GM23338 (cell line): ENCODE measurements around the gene PDE4B. TPM values are rescaled to one million over a fixed set of nuclear protein-coding genes. Genes with fewer than 3 reads are reported as not detected.

ENCODE experiments used
- ATAC-seq: fragments of 200-7000 bp; cut with Tn5 transposase; 3 replicates; pipeline ENCODE4 v1.9.1; 2020
- DNase-seq: peaks from one replicate; pipeline ENCODE4 v3.0.0-alpha.2; 2015; ENCODE audit warnings: low spot score
- H2AFZ ChIP-seq: fragments of 200-600 bp; sonication (generic); 2 replicates; pipeline ENCODE4 v1.8.0; 2016; ENCODE audit warnings: antibody characterized with exemption, mild to moderate bottlenecking, moderate library complexity
- H3F3A ChIP-seq: fragments of 200-600 bp; sonication (generic); replicated peaks from 2 replicates; pipeline ENCODE4 v1.8.0; 2017; ENCODE audit warnings: antibody characterized with exemption, mixed run types, low read depth
- H3K27ac ChIP-seq: fragments of 200-600 bp; sonication (generic); 2 replicates; pipeline ENCODE4 v1.6.1; 2016; ENCODE audit warnings: low read depth
- H3K27me3 ChIP-seq: fragments of 200-600 bp; sonication (generic); 2 replicates; pipeline ENCODE4 v1.8.0; 2016; ENCODE audit warnings: mild to moderate bottlenecking, mixed run types, moderate library complexity; ENCODE audit not compliant: insufficient read depth
- H3K36me3 ChIP-seq: fragments of 200-600 bp; sonication (generic); 2 replicates; pipeline ENCODE4 v1.8.0; 2016; ENCODE audit warnings: mild to moderate bottlenecking; ENCODE audit not compliant: insufficient read depth
- H3K4me1 ChIP-seq: fragments of 200-600 bp; sonication (generic); 2 replicates; pipeline ENCODE4 v1.8.0; 2016; ENCODE audit warnings: mild to moderate bottlenecking, moderate library complexity; ENCODE audit not compliant: insufficient read depth
- H3K4me2 ChIP-seq: fragments of 200-600 bp; sonication (generic); 2 replicates; pipeline ENCODE4 v1.7.1; 2017; ENCODE audit warnings: mixed run types
- H3K4me3 ChIP-seq: fragments of 200-600 bp; sonication (generic); 2 replicates; pipeline ENCODE4 v1.6.1; 2016; ENCODE audit warnings: mixed run types
- H3K79me2 ChIP-seq: fragments of 200-600 bp; sonication (generic); replicated peaks from 2 replicates; pipeline ENCODE4 v1.8.0; 2017; ENCODE audit warnings: mild to moderate bottlenecking; ENCODE audit not compliant: insufficient read depth
- H3K9me2 ChIP-seq: fragments of 200-600 bp; sonication (generic); 2 replicates; pipeline ENCODE4 v1.8.0; 2017; ENCODE audit not compliant: insufficient read depth
- H4K20me1 ChIP-seq: fragments of 200-600 bp; sonication (generic); replicated peaks from 2 replicates; pipeline ENCODE4 v1.8.0; 2017; ENCODE audit warnings: mild to moderate bottlenecking; ENCODE audit not compliant: insufficient read depth
- H3K27ac Mint-ChIP-seq: 2 replicates; pipeline ENCODE4 v1.8.0; 2020; ENCODE audit warnings: inconsistent platforms, mild to moderate bottlenecking, moderate library complexity, mixed read lengths
- H3K27me3 Mint-ChIP-seq: 3 replicates; pipeline ENCODE4 v1.8.0; 2022; ENCODE audit warnings: low read depth, mild to moderate bottlenecking, moderate library complexity, mixed read lengths, inconsistent platforms; ENCODE audit not compliant: insufficient read depth, poor library complexity
- H3K36me3 Mint-ChIP-seq: 3 replicates; pipeline ENCODE4 v1.8.0; 2021; ENCODE audit warnings: low read depth, mild to moderate bottlenecking, inconsistent platforms, moderate library complexity, mixed read lengths
- H3K4me1 Mint-ChIP-seq: 3 replicates; pipeline ENCODE4 v1.8.0; 2020; ENCODE audit warnings: mild to moderate bottlenecking, inconsistent platforms, mixed read lengths
- H3K4me3 Mint-ChIP-seq: 3 replicates; pipeline ENCODE4 v1.8.0; 2021; ENCODE audit warnings: moderate library complexity, mild to moderate bottlenecking, inconsistent platforms, mixed read lengths
- H3K9me3 Mint-ChIP-seq: 3 replicates; pipeline ENCODE4 v1.8.0; 2020; ENCODE audit warnings: moderate library complexity, mild to moderate bottlenecking, inconsistent platforms, mixed read lengths
- EZH2 ChIP-seq: fragments of 200-600 bp; sonication (generic); IDR thresholded peaks from one replicate; pipeline ENCODE4 v1.8.0; 2017; ENCODE audit warnings: antibody characterized with exemption, mild to moderate bottlenecking, low read depth; ENCODE audit not compliant: unreplicated experiment
- EZH2phosphoT487 ChIP-seq: fragments of 200-600 bp; sonication (generic); IDR thresholded peaks from one replicate; pipeline ENCODE4 v1.8.1; 2018; ENCODE audit warnings: antibody characterized with exemption; ENCODE audit not compliant: unreplicated experiment
- STAT1 ChIP-seq: IDR thresholded peaks from one replicate; pipeline ENCODE4 v1.6.1; 2016; ENCODE audit warnings: antibody characterized with exemption; ENCODE audit not compliant: unreplicated experiment
- ZNF114 ChIP-seq: fragments of 250-450 bp; sonication (Bioruptor Pico); IDR thresholded peaks from 2 replicates; pipeline ENCODE4 v1.5.0; 2020; ENCODE audit warnings: mild to moderate bottlenecking, moderate library complexity
- ZNF331 ChIP-seq: fragments of 250-450 bp; sonication (Bioruptor Pico); IDR thresholded peaks from 2 replicates; pipeline ENCODE4 v1.5.0; 2020; ENCODE audit warnings: low read depth, mild to moderate bottlenecking, moderate library complexity
- polyA plus RNA-seq: library from polyadenylated mRNA; unstranded; fragments of >200 nt; fragmentation: Nextera tagmentation; extraction: Ambion mirVana; gene quantifications from 2 replicates; pipeline ENCODE4 v1.2.1, GENCODE V29; 2016
- total RNA-seq: library from RNA; depleted of rRNA; stranded (reverse); fragments of >200 nt; shearing (Covaris generic); gene quantifications from 2 replicates; pipeline ENCODE4 v1.2.3, GENCODE V29; 2014
- TF ChIP-seq, protein P1 (sequence below): IDR thresholded peaks from 2 replicates; pipeline ENCODE4 v1.6.1; 2016; ENCODE audit warnings: antibody characterized with exemption
- TF ChIP-seq, protein P2 (sequence below): IDR thresholded peaks from one replicate; pipeline ENCODE4 v1.6.1; 2018; ENCODE audit warnings: antibody characterized with exemption; ENCODE audit not compliant: unreplicated experiment
- TF ChIP-seq, protein P3 (sequence below), 2 experiments: fragments of 200-600 bp in 1 of 2; sonication (generic) in 1 of 2; conservative IDR thresholded peaks; 2 replicates each; pipeline versions ENCODE4 v1.5.1 to v1.6.1; 2016 to 2017; ENCODE audit warnings: antibody characterized with exemption in 2 of 2, low read depth in 2 of 2, mild to moderate bottlenecking in 2 of 2, moderate library complexity in 1 of 2

PDE4B gene
- total and polyA plus RNA-seq, 2 experiments from 2014 or later: 14.0 to 25.6 TPM

DNA sequence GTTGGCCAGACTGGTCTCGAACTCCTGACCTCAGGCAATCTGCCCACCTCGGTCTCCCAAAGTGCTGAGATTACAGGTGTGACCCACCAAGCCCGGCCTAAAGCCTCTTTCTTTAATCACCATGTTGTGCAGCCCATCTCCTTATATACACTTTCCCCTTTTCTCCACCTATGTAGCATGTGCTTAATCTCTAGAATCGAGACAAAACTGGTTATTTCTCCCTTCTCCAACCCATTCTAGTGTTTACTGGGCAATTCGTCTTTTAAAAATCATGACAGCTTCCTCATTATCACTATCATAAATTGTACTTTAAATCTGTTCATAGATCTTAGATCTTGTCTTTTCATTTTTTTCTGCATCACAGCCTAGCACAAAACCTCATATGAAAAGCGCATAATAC, 285.7 kb downstream of the PDE4B start (continued):
- TF ChIP-seq, protein P1, sequence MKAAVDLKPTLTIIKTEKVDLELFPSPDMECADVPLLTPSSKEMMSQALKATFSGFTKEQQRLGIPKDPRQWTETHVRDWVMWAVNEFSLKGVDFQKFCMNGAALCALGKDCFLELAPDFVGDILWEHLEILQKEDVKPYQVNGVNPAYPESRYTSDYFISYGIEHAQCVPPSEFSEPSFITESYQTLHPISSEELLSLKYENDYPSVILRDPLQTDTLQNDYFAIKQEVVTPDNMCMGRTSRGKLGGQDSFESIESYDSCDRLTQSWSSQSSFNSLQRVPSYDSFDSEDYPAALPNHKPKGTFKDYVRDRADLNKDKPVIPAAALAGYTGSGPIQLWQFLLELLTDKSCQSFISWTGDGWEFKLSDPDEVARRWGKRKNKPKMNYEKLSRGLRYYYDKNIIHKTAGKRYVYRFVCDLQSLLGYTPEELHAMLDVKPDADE: no peak
- TF ChIP-seq ZNF331 (CRISPR knock-in tag) (no peak), STAT1 (no peak)
- TF ChIP-seq, protein P2, sequence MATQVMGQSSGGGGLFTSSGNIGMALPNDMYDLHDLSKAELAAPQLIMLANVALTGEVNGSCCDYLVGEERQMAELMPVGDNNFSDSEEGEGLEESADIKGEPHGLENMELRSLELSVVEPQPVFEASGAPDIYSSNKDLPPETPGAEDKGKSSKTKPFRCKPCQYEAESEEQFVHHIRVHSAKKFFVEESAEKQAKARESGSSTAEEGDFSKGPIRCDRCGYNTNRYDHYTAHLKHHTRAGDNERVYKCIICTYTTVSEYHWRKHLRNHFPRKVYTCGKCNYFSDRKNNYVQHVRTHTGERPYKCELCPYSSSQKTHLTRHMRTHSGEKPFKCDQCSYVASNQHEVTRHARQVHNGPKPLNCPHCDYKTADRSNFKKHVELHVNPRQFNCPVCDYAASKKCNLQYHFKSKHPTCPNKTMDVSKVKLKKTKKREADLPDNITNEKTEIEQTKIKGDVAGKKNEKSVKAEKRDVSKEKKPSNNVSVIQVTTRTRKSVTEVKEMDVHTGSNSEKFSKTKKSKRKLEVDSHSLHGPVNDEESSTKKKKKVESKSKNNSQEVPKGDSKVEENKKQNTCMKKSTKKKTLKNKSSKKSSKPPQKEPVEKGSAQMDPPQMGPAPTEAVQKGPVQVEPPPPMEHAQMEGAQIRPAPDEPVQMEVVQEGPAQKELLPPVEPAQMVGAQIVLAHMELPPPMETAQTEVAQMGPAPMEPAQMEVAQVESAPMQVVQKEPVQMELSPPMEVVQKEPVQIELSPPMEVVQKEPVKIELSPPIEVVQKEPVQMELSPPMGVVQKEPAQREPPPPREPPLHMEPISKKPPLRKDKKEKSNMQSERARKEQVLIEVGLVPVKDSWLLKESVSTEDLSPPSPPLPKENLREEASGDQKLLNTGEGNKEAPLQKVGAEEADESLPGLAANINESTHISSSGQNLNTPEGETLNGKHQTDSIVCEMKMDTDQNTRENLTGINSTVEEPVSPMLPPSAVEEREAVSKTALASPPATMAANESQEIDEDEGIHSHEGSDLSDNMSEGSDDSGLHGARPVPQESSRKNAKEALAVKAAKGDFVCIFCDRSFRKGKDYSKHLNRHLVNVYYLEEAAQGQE: no peak

DNA sequence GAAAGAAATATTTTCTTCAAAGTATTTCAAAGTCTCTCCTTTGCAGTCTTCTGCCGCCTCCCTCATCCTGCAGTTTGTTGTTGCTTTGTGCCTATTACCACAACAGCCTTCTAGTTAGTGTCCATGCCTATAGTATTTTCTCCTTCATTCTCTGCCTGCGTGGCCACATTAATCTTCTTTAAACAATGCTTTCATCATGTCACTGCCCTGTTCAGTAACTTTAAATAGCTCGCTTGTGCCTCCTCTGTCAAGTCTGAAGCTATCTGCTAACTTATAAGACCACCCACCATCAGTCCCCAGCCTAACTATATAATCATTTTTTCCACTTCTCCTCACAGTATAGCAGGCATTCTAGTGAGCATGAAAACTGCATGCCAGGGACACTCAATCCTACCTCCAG, 290.3 kb downstream of the PDE4B start:
- no peak overlapping the region for H2AFZ ChIP-seq
- H3K36me3 ChIP-seq: no peaks in the 10 kb centered on the region
- Mint-ChIP-seq H3K36me3 (no peaks in the 10 kb centered on the region), H3K27me3 (no peaks in the 10 kb centered on the region), H3K9me3 (no peaks in the 10 kb centered on the region), H3K4me3 (no peak overlapping the region), H3K4me1 (peaks cover 4% of the 10 kb centered on the region; the same call in 1 of the 3 replicates), H3K27ac (no peak overlapping the region)
- H4K20me1 ChIP-seq: no peaks in the 10 kb centered on the region
- no peaks in the 10 kb centered on the region for H3K4me1 ChIP-seq
- no peaks in the 10 kb centered on the region for H3K9me2 ChIP-seq
- H3K79me2 ChIP-seq: no peaks in the 10 kb centered on the region
- ATAC-seq (no peak), DNase-seq (no peak)
- H3K27ac ChIP-seq: no peak overlapping the region
- TF ChIP-seq, protein P2: no peak
- TF ChIP-seq EZH2phosphoT487: no peak
- no peak for TF ChIP-seq ZNF114 (CRISPR knock-in tag)
- TF ChIP-seq, protein P3, sequence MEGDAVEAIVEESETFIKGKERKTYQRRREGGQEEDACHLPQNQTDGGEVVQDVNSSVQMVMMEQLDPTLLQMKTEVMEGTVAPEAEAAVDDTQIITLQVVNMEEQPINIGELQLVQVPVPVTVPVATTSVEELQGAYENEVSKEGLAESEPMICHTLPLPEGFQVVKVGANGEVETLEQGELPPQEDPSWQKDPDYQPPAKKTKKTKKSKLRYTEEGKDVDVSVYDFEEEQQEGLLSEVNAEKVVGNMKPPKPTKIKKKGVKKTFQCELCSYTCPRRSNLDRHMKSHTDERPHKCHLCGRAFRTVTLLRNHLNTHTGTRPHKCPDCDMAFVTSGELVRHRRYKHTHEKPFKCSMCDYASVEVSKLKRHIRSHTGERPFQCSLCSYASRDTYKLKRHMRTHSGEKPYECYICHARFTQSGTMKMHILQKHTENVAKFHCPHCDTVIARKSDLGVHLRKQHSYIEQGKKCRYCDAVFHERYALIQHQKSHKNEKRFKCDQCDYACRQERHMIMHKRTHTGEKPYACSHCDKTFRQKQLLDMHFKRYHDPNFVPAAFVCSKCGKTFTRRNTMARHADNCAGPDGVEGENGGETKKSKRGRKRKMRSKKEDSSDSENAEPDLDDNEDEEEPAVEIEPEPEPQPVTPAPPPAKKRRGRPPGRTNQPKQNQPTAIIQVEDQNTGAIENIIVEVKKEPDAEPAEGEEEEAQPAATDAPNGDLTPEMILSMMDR (conservative IDR thresholded peaks at IDR 0.05; ENCODE audit: low read depth in 2 of 2): no peak
- no peak for TF ChIP-seq EZH2
- TF ChIP-seq, protein P1: no peak
- H3K4me2 ChIP-seq: no peak overlapping the region
- H3F3A ChIP-seq: no peaks in the 10 kb centered on the region
- no peaks in the 10 kb centered on the region for H3K27me3 ChIP-seq
- H3K4me3 ChIP-seq: no peak overlapping the region
